Suprapubic skin (tissue), 4 donors: ENCODE data around the gene UBE2L3.

Experiments
- EP300 ChIP-seq: sonication (generic); formaldehyde crosslinking; IDR thresholded peaks from one replicate; pipeline ENCODE4 v1.6.1; 2017; ENCODE audit warnings: antibody characterized with exemption
- POLR2A ChIP-seq, 2 donors: fragments of 450-650 bp; IDR thresholded peaks; one replicate each; pipeline ENCODE4 v1.6.1; 2017; ENCODE audit warnings: antibody characterized with exemption in 2 of 2, mild to moderate bottlenecking in 2 of 2, moderate library complexity in 2 of 2
- POLR2AphosphoS5 ChIP-seq, 3 donors: sonication (generic); formaldehyde crosslinking; IDR thresholded peaks; one replicate each; pipeline ENCODE4 v1.6.1; 2017; ENCODE audit warnings: antibody characterized with exemption in 3 of 3
- TF ChIP-seq, protein P1 (sequence below), 2 donors: fragments of 200-600 bp in 1 of 2; fragments of 450-650 bp in 1 of 2; sonication (generic) in 1 of 2; IDR thresholded peaks; one replicate each; pipeline ENCODE4 v1.5.1; 2016 to 2019; ENCODE audit warnings: antibody characterized with exemption in 2 of 2, mild to moderate bottlenecking in 1 of 2, moderate library complexity in 1 of 2

DNA sequence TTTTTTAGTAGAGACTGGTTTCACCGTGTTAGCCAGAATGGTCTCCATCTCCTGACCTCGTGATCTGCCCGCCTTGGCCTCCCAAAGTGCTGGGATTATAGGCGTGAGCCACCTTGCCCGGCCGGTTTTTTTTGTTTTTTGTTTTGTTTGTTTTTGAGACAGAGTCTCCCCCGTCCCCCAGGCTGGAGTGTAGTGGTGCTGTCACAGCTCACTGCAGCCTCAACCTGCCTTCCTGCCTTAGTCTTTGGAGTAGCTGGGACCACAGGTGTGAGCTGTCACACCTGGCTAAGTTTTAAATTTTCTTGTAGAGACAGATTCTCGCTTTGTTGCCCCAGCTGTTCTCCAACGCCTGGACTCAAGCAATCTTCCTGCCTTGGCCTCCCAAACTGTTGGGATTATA, 101.5 kb downstream of the UBE2L3 start:
- no peak for TF ChIP-seq POLR2A (IDR thresholded peaks at IDR 0.05)
- TF ChIP-seq, protein P1, sequence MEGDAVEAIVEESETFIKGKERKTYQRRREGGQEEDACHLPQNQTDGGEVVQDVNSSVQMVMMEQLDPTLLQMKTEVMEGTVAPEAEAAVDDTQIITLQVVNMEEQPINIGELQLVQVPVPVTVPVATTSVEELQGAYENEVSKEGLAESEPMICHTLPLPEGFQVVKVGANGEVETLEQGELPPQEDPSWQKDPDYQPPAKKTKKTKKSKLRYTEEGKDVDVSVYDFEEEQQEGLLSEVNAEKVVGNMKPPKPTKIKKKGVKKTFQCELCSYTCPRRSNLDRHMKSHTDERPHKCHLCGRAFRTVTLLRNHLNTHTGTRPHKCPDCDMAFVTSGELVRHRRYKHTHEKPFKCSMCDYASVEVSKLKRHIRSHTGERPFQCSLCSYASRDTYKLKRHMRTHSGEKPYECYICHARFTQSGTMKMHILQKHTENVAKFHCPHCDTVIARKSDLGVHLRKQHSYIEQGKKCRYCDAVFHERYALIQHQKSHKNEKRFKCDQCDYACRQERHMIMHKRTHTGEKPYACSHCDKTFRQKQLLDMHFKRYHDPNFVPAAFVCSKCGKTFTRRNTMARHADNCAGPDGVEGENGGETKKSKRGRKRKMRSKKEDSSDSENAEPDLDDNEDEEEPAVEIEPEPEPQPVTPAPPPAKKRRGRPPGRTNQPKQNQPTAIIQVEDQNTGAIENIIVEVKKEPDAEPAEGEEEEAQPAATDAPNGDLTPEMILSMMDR (IDR thresholded peaks at IDR 0.05) = no peak
- no peak for TF ChIP-seq EP300
- TF ChIP-seq POLR2AphosphoS5 (IDR thresholded peaks at IDR 0.05) = no peak
